ENCODE results near the gene LCN15.
"Not testable (repeated sequence)": the region's sequence is repeated elsewhere in the genome, so short reads cannot be mapped to it uniquely, and the experiment has no call there.

The LCN15 gene

GRCh38 chr9:136789523-136789937 is 25.2 kb upstream of the LCN15 start:
- Histone ChIP-seq H2AK5ac (ENCODE audit: low read length, severe bottlenecking) (no peak overlapping the region), H4K8ac (ENCODE audit: low read length) (no peak overlapping the region), H2BK12ac (ENCODE audit: low read length in 2 of 2) (no peak overlapping the region), H3K9ac (ENCODE audit: low read length) (no peak overlapping the region), H3K27me3 (ENCODE audit: control insufficient read depth in 1 of 2, insufficient read depth in 1 of 2, low read length in 2 of 2) (peaks cover 7 to 10% of the 10 kb centered on the region in 2 experiments), H2BK120ac (ENCODE audit: low read depth, low read length) (no peak overlapping the region), H3K18ac (ENCODE audit: low read depth in 1 of 2, low read length in 2 of 2) (peak overlapping the region in 1 of 2 experiments; percentile 4), H3K36me3 (ENCODE audit: control insufficient read depth in 1 of 2, insufficient read depth in 2 of 2, low read depth in 1 of 2, low read length in 2 of 2) (peaks cover 10 to 22% of the 10 kb centered on the region in 2 experiments), H2AFZ (ENCODE audit: low read depth, low read length) (no peak overlapping the region), H2BK5ac (ENCODE audit: low read depth, low read length, poor library complexity, severe bottlenecking) (no peak overlapping the region), H3K4me2 (ENCODE audit: low read length, poor library complexity, severe bottlenecking) (no peak overlapping the region), H3K27ac (ENCODE audit: low read length, poor library complexity, severe bottlenecking) (no peak overlapping the region), H2BK15ac (ENCODE audit: low read depth, poor library complexity, severe bottlenecking) (no peak overlapping the region), H3K4ac (ENCODE audit: low read depth in 1 of 2, low read length in 2 of 2) (no peak overlapping the region), H3K79me1 (replicated peaks; ENCODE audit: low read length, poor library complexity, severe bottlenecking) (peaks cover 21% of the 10 kb centered on the region), H3K14ac (ENCODE audit: low read length in 2 of 2) (no peak overlapping the region), H3K4me3 (ENCODE audit: insufficient read depth in 1 of 2, low read depth in 1 of 2, low read length in 2 of 2) (no peak overlapping the region), H3K23ac (ENCODE audit: low read length in 2 of 2) (no peak overlapping the region), H3K4me1 (ENCODE audit: control insufficient read depth, insufficient read depth, low read depth, low read length) (peaks cover 16% of the 10 kb centered on the region), H4K91ac (ENCODE audit: low read length) (no peak overlapping the region), H3K9me3 (ENCODE audit: control insufficient read depth, low read length) (no peaks in the 10 kb centered on the region)
- WGBS = 83% methylated on average over 1 of the region's 3 CpGs
- DNase-seq = no peak

GRCh38 chr9:136788644-136789522 is 24.6 kb upstream of the LCN15 start:
- 55% methylated on average over 22 of the region's 27 CpGs for WGBS
- Histone ChIP-seq H4K91ac (ENCODE audit: low read length) (peak overlapping the region; percentile 58), H4K8ac (ENCODE audit: low read length) (peak overlapping the region; percentile 75), H3K4me1 (ENCODE audit: control insufficient read depth, insufficient read depth, low read depth, low read length) (peaks cover 16% of the 10 kb centered on the region), H3K79me1 (replicated peaks; ENCODE audit: low read length, poor library complexity, severe bottlenecking) (peaks cover 21% of the 10 kb centered on the region), H3K18ac (ENCODE audit: low read depth in 1 of 2, low read length in 2 of 2) (peak overlapping the region; percentile 4 to 71), H3K27me3 (ENCODE audit: control insufficient read depth in 1 of 2, insufficient read depth in 1 of 2, low read length in 2 of 2) (peaks cover 7 to 10% of the 10 kb centered on the region in 2 experiments), H3K36me3 (ENCODE audit: control insufficient read depth in 1 of 2, insufficient read depth in 2 of 2, low read depth in 1 of 2, low read length in 2 of 2) (peaks cover 10 to 19% of the 10 kb centered on the region in 2 experiments), H2BK12ac (ENCODE audit: low read length in 2 of 2) (peak overlapping the region in 1 of 2 experiments; percentile 54)
- not testable (repeated sequence) for H3K23ac ChIP-seq (ENCODE audit: low read length in 2 of 2); H3K4me2 ChIP-seq (ENCODE audit: low read length, poor library complexity, severe bottlenecking); H3K9ac ChIP-seq (ENCODE audit: low read length); H3K14ac ChIP-seq (ENCODE audit: low read length in 2 of 2); H2BK120ac ChIP-seq (ENCODE audit: low read depth, low read length); H2BK15ac ChIP-seq (ENCODE audit: low read depth, poor library complexity, severe bottlenecking); H3K4me3 ChIP-seq (ENCODE audit: insufficient read depth in 1 of 2, low read depth in 1 of 2, low read length in 2 of 2); H3K27ac ChIP-seq (ENCODE audit: low read length, poor library complexity, severe bottlenecking); H3K4ac ChIP-seq (ENCODE audit: low read depth in 1 of 2, low read length in 2 of 2); DNase-seq; H3K9me3 ChIP-seq (ENCODE audit: control insufficient read depth, low read length); H2AK5ac ChIP-seq (ENCODE audit: low read length, severe bottlenecking); H2BK5ac ChIP-seq (ENCODE audit: low read depth, low read length, poor library complexity, severe bottlenecking); H2AFZ ChIP-seq (ENCODE audit: low read depth, low read length)

- H2BK12ac ChIP-seq (ENCODE audit: low read length in 2 of 2) = no peak overlapping the region
- H4K8ac ChIP-seq (ENCODE audit: low read length) = no peak overlapping the region
Measured at GRCh38 chr9:136787690-136788400, 23.5 kb upstream of the LCN15 start.

GRCh38 chr9:136786983-136787382 is 22.7 kb upstream of the LCN15 start:
- H3K4ac ChIP-seq (ENCODE audit: low read depth in 1 of 2, low read length in 2 of 2); H3K9ac ChIP-seq (ENCODE audit: low read length); H3K36me3 ChIP-seq (ENCODE audit: control insufficient read depth in 1 of 2, insufficient read depth in 2 of 2, low read depth in 1 of 2, low read length in 2 of 2); H2AFZ ChIP-seq (ENCODE audit: low read depth, low read length); H3K4me1 ChIP-seq (ENCODE audit: control insufficient read depth, insufficient read depth, low read depth, low read length); H3K9me3 ChIP-seq (ENCODE audit: control insufficient read depth, low read length); H2AK5ac ChIP-seq (ENCODE audit: low read length, severe bottlenecking); H2BK15ac ChIP-seq (ENCODE audit: low read depth, poor library complexity, severe bottlenecking); H3K4me3 ChIP-seq (ENCODE audit: insufficient read depth in 1 of 2, low read depth in 1 of 2, low read length in 2 of 2); H3K23ac ChIP-seq (ENCODE audit: low read length in 2 of 2); H3K27ac ChIP-seq (ENCODE audit: low read length, poor library complexity, severe bottlenecking); DNase-seq; H4K91ac ChIP-seq (ENCODE audit: low read length); H3K79me1 ChIP-seq (replicated peaks; ENCODE audit: low read length, poor library complexity, severe bottlenecking); H3K14ac ChIP-seq (ENCODE audit: low read length in 2 of 2); H4K8ac ChIP-seq (ENCODE audit: low read length); H2BK12ac ChIP-seq (ENCODE audit: low read length in 2 of 2); H2BK5ac ChIP-seq (ENCODE audit: low read depth, low read length, poor library complexity, severe bottlenecking); H2BK120ac ChIP-seq (ENCODE audit: low read depth, low read length); H3K4me2 ChIP-seq (ENCODE audit: low read length, poor library complexity, severe bottlenecking); H3K18ac ChIP-seq (ENCODE audit: low read depth in 1 of 2, low read length in 2 of 2): not testable (repeated sequence)
- H3K27me3 ChIP-seq (ENCODE audit: control insufficient read depth in 1 of 2, insufficient read depth in 1 of 2, low read length in 2 of 2) = peaks cover 10 to 12% of the 10 kb centered on the region in 2 experiments
- 55% methylated on average over 3 of the region's 4 CpGs for WGBS

More at GRCh38 chr9:136787690-136788400, 23.5 kb upstream of the LCN15 start:
- Histone ChIP-seq H3K23ac (ENCODE audit: low read length in 2 of 2) (no peak overlapping the region), H3K4me2 (ENCODE audit: low read length, poor library complexity, severe bottlenecking) (peak overlapping the region; percentile 28), H3K27me3 (ENCODE audit: control insufficient read depth in 1 of 2, insufficient read depth in 1 of 2, low read length in 2 of 2) (peaks cover 7 to 10% of the 10 kb centered on the region in 2 experiments), H2BK5ac (ENCODE audit: low read depth, low read length, poor library complexity, severe bottlenecking) (no peak overlapping the region), H3K79me1 (replicated peaks; ENCODE audit: low read length, poor library complexity, severe bottlenecking) (peaks cover 14% of the 10 kb centered on the region), H3K18ac (ENCODE audit: low read depth in 1 of 2, low read length in 2 of 2) (no peak overlapping the region), H3K27ac (ENCODE audit: low read length, poor library complexity, severe bottlenecking) (no peak overlapping the region), H3K4me3 (ENCODE audit: insufficient read depth in 1 of 2, low read depth in 1 of 2, low read length in 2 of 2) (no peak overlapping the region), H4K91ac (ENCODE audit: low read length) (no peak overlapping the region), H3K4me1 (ENCODE audit: control insufficient read depth, insufficient read depth, low read depth, low read length) (peaks cover 12% of the 10 kb centered on the region), H3K14ac (ENCODE audit: low read length in 2 of 2) (no peak overlapping the region), H3K9me3 (ENCODE audit: control insufficient read depth, low read length) (no peaks in the 10 kb centered on the region), H2AFZ (ENCODE audit: low read depth, low read length) (no peak overlapping the region), H2BK120ac (ENCODE audit: low read depth, low read length) (no peak overlapping the region), H3K4ac (ENCODE audit: low read depth in 1 of 2, low read length in 2 of 2) (no peak overlapping the region), H2BK15ac (ENCODE audit: low read depth, poor library complexity, severe bottlenecking) (peak overlapping the region; percentile 89), H3K9ac (ENCODE audit: low read length) (peak overlapping the region; percentile 38), H3K36me3 (ENCODE audit: control insufficient read depth in 1 of 2, insufficient read depth in 2 of 2, low read depth in 1 of 2, low read length in 2 of 2) (peaks cover under 1 to 9% of the 10 kb centered on the region in 2 experiments), H2AK5ac (ENCODE audit: low read length, severe bottlenecking) (no peak overlapping the region)
- peak; percentile 73 for DNase-seq
- 23% methylated on average over 20 of the region's 21 CpGs for WGBS

All from mesenchymal stem cell (in vitro differentiated cells and primary cell).